Lung (tissue), 12 donors: Measurements from ENCODE around the gene SLC38A6. TPM values are rescaled to one million over a fixed set of nuclear protein-coding genes. Genes with fewer than 3 reads are reported as not detected.

Experiments used
- ATAC-seq: fragments of 200-7000 bp; cut with Tn5 transposase; one replicate; pipeline ENCODE4 v1.9.1; 2020; ENCODE audit warnings: moderate number of reproducible peaks; ENCODE audit not compliant: insufficient read depth, low FRiP score
- DNase-seq, 3 donors: peaks; one replicate each; pipeline ENCODE4 v3.0.0-alpha.2; 2013 to 2017
- H3K27ac ChIP-seq, 2 donors: one replicate each; pipeline ENCODE4 v1.5.1; 2013; ENCODE audit warnings: mild to moderate bottlenecking in 2 of 2, moderate library complexity in 2 of 2, control low read depth in 1 of 2, inconsistent platforms in 1 of 2, low read depth in 1 of 2, low read length in 1 of 2
- H3K27me3 ChIP-seq, 3 donors: one replicate each; pipeline ENCODE4 v1.5.1; 2013; ENCODE audit warnings: low read length in 2 of 3; ENCODE audit not compliant: control insufficient read depth in 3 of 3, insufficient read depth in 3 of 3
- H3K36me3 ChIP-seq, 4 donors: one replicate each; pipeline ENCODE4 v1.5.1; 2013; ENCODE audit warnings: low read length in 4 of 4, mild to moderate bottlenecking in 1 of 4, moderate library complexity in 1 of 4; ENCODE audit not compliant: control insufficient read depth in 4 of 4, insufficient read depth in 4 of 4
- H3K4me1 ChIP-seq, 5 donors: one replicate each; pipeline ENCODE4 v1.5.1; 2013; ENCODE audit warnings: low read length in 5 of 5, mild to moderate bottlenecking in 2 of 5, moderate library complexity in 1 of 5; ENCODE audit not compliant: control insufficient read depth in 5 of 5, insufficient read depth in 5 of 5
- H3K4me3 ChIP-seq: one replicate; pipeline ENCODE4 v1.5.1; 2013; ENCODE audit warnings: mild to moderate bottlenecking, control low read depth, moderate library complexity
- H3K9ac ChIP-seq, 2 donors: one replicate each; pipeline ENCODE4 v1.5.1; 2013; ENCODE audit warnings: low read length in 2 of 2, control low read depth in 1 of 2; ENCODE audit not compliant: insufficient read depth in 1 of 2
- H3K9me3 ChIP-seq, 4 donors: one replicate each; pipeline ENCODE4 v1.5.1; 2013; ENCODE audit warnings: low read length in 3 of 4, mild to moderate bottlenecking in 1 of 4, moderate library complexity in 1 of 4; ENCODE audit not compliant: control insufficient read depth in 4 of 4, insufficient read depth in 3 of 4
- CTCF ChIP-seq: IDR thresholded peaks from 2 replicates; pipeline ENCODE4 v1.5.1; 2012; ENCODE audit warnings: mild to moderate bottlenecking; ENCODE audit errors: control extremely low read depth, extremely low read depth
- WGBS, 2 donors: extraction: QIAGEN DNeasy Blood & Tissue Kit; methylation state at CpG; one replicate each; pipeline ENCODE4 v1.1.7; 2013; 5-methylcytosine and 5-hydroxymethylcytosine counted together
- polyA plus RNA-seq, 2 donors: library from polyadenylated mRNA; stranded (reverse); fragments of 200-250 nt; gene quantifications; one replicate each; pipeline ENCODE4 v1.2.1, GENCODE V29; 2013
- total RNA-seq, 2 donors: library from RNA; depleted of rRNA in 1 of 2; stranded (reverse); fragments of >200 nt in 1 of 2; gene quantifications; one replicate each; pipeline ENCODE4 v1.2.1, GENCODE V29; 2014 to 2021
- donor health status: control.
- donor health status: control.
- donor health status: Bipolar disorder and iron deficiency.
- donor health status: healthy.
- donor health status: DM: yes; HTN: yes; CAD: no.

SLC38A6 gene
- total and polyA plus RNA-seq, 4 donors = 10.0 to 62.4 (median 25.0) TPM

GRCh38 chr14:61003571-61003970 is 22.5 kb downstream of the SLC38A6 start:
- no peak overlapping the region for H3K4me3 ChIP-seq
- no peak for TF ChIP-seq CTCF
- DNase-seq (no peak), ATAC-seq (no peak)
- peaks cover 0 to under 1% (median 0%) of the 10 kb centered on the region in 4 donors for H3K9me3 ChIP-seq
- H3K27me3 ChIP-seq = no peaks in the 10 kb centered on the region
- H3K4me1 ChIP-seq = no peaks in the 10 kb centered on the region
- no peak overlapping the region for H3K9ac ChIP-seq
- no peak overlapping the region for H3K27ac ChIP-seq
- H3K36me3 ChIP-seq = peaks cover 0 to 2% (median under 1%) of the 10 kb centered on the region in 4 donors
- 93 to 100% methylated on average over 1 of the region's 1 CpG for WGBS, 2 donors

- H3K4me3 ChIP-seq = no peak overlapping the region
- H3K4me1 ChIP-seq = no peaks in the 10 kb centered on the region
- H3K9ac ChIP-seq = no peak overlapping the region
- no peak for DNase-seq
- WGBS, 2 donors = 72 to 73% methylated on average over 1 of the region's 1 CpG
- TF ChIP-seq CTCF = no peak
- no peak for ATAC-seq
- no peaks in the 10 kb centered on the region for H3K27me3 ChIP-seq
- no peaks in the 10 kb centered on the region for H3K36me3 ChIP-seq
- peaks cover 0 to 1% (median 0%) of the 10 kb centered on the region in 4 donors for H3K9me3 ChIP-seq
- H3K27ac ChIP-seq = no peak overlapping the region
Observed at GRCh38 chr14:61019537-61019936, 38.5 kb downstream of the SLC38A6 start.

- Histone ChIP-seq H3K4me1 (peaks cover 0 to 5% (median 0%) of the 10 kb centered on the region in 5 donors), H3K27ac (no peak overlapping the region), H3K9ac (no peak overlapping the region), H3K9me3 (no peaks in the 10 kb centered on the region), H3K4me3 (no peak overlapping the region), H3K36me3 (no peaks in the 10 kb centered on the region), H3K27me3 (no peaks in the 10 kb centered on the region)
- TF ChIP-seq CTCF = peak; percentile 78
- DNase-seq (peak; percentile 57 to 86 (median 80)), ATAC-seq (no peak)
- 47 to 56% methylated on average over 7 of the region's 7 CpGs for WGBS, 2 donors
Observed at GRCh38 chr14:61025251-61026223, 44.5 kb downstream of the SLC38A6 start.
